ENCODE results near the gene TRIP10. TPM values are rescaled to one million over a fixed set of nuclear protein-coding genes. Genes with fewer than 3 reads are reported as not detected.

TRIP10 gene
- total and polyA plus RNA-seq, 2 of the 8 experiments (the other 6 are each of a cell fraction or from before 2014, with no cell fraction given) = 27.8 to 69.5 TPM

GRCh38 chr19:6720369-6721137, 18.9 kb upstream of the TRIP10 start, which contains the start of gene C3 (continued):
- TF ChIP-seq CHD7 (IDR thresholded peaks at IDR 0.05; ENCODE audit: insufficient replicate concordance, low read length) = no peak
